IMR-90 (cell line): Measurements from ENCODE around the gene FARS2. TPM values are rescaled to one million over a fixed set of nuclear protein-coding genes. Genes with fewer than 3 reads are reported as not detected.

Experiments used
- ATAC-seq: fragments of 200-7000 bp; cut with Tn5 transposase; 2 replicates; pipeline ENCODE4 v1.9.1; 2020; ENCODE audit warnings: low read depth, mild to moderate bottlenecking, moderate library complexity
- BruUV-seq: library from RNA; stranded (reverse); fragments of 400-500 nt; replicated peaks from 2 replicates; lab custom pipeline; 2021; lab: Mats Ljungman, UMichigan
- CTCF ChIA-PET: fragments of 300-600 bp; formaldehyde crosslinking; extraction: SDS; loops from one replicate; lab custom pipeline; 2021; ENCODE audit warnings: antibody characterized with exemption; lab: Yijun Ruan, JAX
- POLR2A ChIA-PET: fragments of 300-600 bp; sonication (Branson Sonifier 250); formaldehyde crosslinking; loops from one replicate; lab custom pipeline; 2022; ENCODE audit warnings: antibody characterized with exemption; ENCODE audit not compliant: unreplicated experiment; lab: Charles Lee
- DNase-seq: peaks from one replicate; pipeline ENCODE4 v3.0.0; 2013
- H2AFZ ChIP-seq: replicated peaks from 2 replicates; pipeline ENCODE3; 2013; ENCODE audit warnings: low read length, mild to moderate bottlenecking; ENCODE audit not compliant: poor library complexity
- H2AK5ac ChIP-seq: 2 replicates; pipeline ENCODE4 v1.6.1; 2013; ENCODE audit warnings: low read depth, low read length, inconsistent platforms
- H2AK9ac ChIP-seq: replicated peaks from 2 replicates; pipeline ENCODE3; 2013; ENCODE audit warnings: mild to moderate bottlenecking, low read depth, low read length, moderate library complexity; ENCODE audit not compliant: poor library complexity
- H2BK120ac ChIP-seq: 2 replicates; pipeline ENCODE4 v1.6.1; 2013; ENCODE audit warnings: low read depth, low read length, inconsistent platforms
- H2BK15ac ChIP-seq: 3 replicates; pipeline ENCODE4 v1.6.1; 2013; ENCODE audit warnings: low read depth, low read length, inconsistent platforms
- H2BK20ac ChIP-seq: 2 replicates; pipeline ENCODE4 v1.6.1; 2013; ENCODE audit warnings: low read depth, mild to moderate bottlenecking, inconsistent platforms, low read length, moderate library complexity
- H2BK5ac ChIP-seq: 2 replicates; pipeline ENCODE4 v1.6.1; 2013; ENCODE audit warnings: mild to moderate bottlenecking, low read depth, low read length, inconsistent platforms; ENCODE audit not compliant: poor library complexity, severe bottlenecking
- H3K14ac ChIP-seq: replicated peaks from 2 replicates; pipeline ENCODE4 v1.6.1; 2013; ENCODE audit warnings: low read depth, low read length, inconsistent platforms
- H3K18ac ChIP-seq: 2 replicates; pipeline ENCODE4 v1.6.1; 2013; ENCODE audit warnings: low read depth, low read length, control low read depth
- H3K23ac ChIP-seq: 2 replicates; pipeline ENCODE4 v1.6.1; 2013; ENCODE audit warnings: low read depth, low read length, inconsistent platforms
- H3K27ac ChIP-seq: 2 replicates; pipeline ENCODE4 v1.5.1; 2013; ENCODE audit warnings: mild to moderate bottlenecking, control low read depth, low read length; ENCODE audit not compliant: insufficient read depth
- H3K27me3 ChIP-seq: 2 replicates; pipeline ENCODE4 v1.6.1; 2013; ENCODE audit warnings: low read length; ENCODE audit not compliant: control insufficient read depth, insufficient read depth
- H3K36me3 ChIP-seq: 2 replicates; pipeline ENCODE4 v1.6.1; 2013; ENCODE audit warnings: low read length, mixed read lengths; ENCODE audit not compliant: control insufficient read depth, insufficient read depth
- H3K4ac ChIP-seq: 2 replicates; pipeline ENCODE4 v1.6.1; 2013; ENCODE audit warnings: low read depth, low read length, inconsistent platforms
- H3K4me1 ChIP-seq: 2 replicates; pipeline ENCODE4 v1.6.1; 2013; ENCODE audit warnings: low read length, mixed read lengths; ENCODE audit not compliant: control insufficient read depth, insufficient read depth
- H3K4me2 ChIP-seq: 2 replicates; pipeline ENCODE4 v1.6.1; 2013; ENCODE audit warnings: low read depth, mild to moderate bottlenecking, control low read depth, low read length, moderate library complexity
- H3K4me3 ChIP-seq: 2 replicates; pipeline ENCODE4 v1.5.1; 2013; ENCODE audit warnings: low read depth, mild to moderate bottlenecking, control low read depth, low read length, moderate library complexity; ENCODE audit not compliant: insufficient read depth
- H3K56ac ChIP-seq: 2 replicates; pipeline ENCODE4 v1.6.1; 2013; ENCODE audit warnings: low read length, inconsistent platforms; ENCODE audit not compliant: insufficient read depth; ENCODE audit errors: extremely low read depth
- H3K79me1 ChIP-seq, 2 experiments: 2 replicates each; pipeline ENCODE4 v1.6.1; 2013; ENCODE audit warnings: low read length in 2 of 2, inconsistent platforms in 1 of 2, low read depth in 1 of 2
- H3K9ac ChIP-seq: 2 replicates; pipeline ENCODE4 v1.6.1; 2013; ENCODE audit warnings: low read depth, low read length, control low read depth
- H3K9me1 ChIP-seq: 2 replicates; pipeline ENCODE4 v1.6.1; 2013; ENCODE audit warnings: low read length, inconsistent platforms; ENCODE audit not compliant: insufficient read depth
- H3K9me3 ChIP-seq: 2 replicates; pipeline ENCODE4 v1.6.1; 2013; ENCODE audit warnings: low read length; ENCODE audit not compliant: control insufficient read depth, insufficient read depth
- H4K20me1 ChIP-seq: 2 replicates; pipeline ENCODE4 v1.6.1; 2013; ENCODE audit warnings: low read length, inconsistent platforms; ENCODE audit not compliant: insufficient read depth
- H4K5ac ChIP-seq: 2 replicates; pipeline ENCODE4 v1.6.1; 2013; ENCODE audit warnings: mild to moderate bottlenecking, low read depth, low read length, control low read depth
- H4K8ac ChIP-seq, 2 experiments: 2 replicates each; pipeline ENCODE4 v1.6.1; 2013; ENCODE audit warnings: low read depth in 2 of 2, low read length in 2 of 2, control low read depth in 1 of 2, inconsistent platforms in 1 of 2
- H4K91ac ChIP-seq: 2 replicates; pipeline ENCODE4 v1.6.1; 2013; ENCODE audit warnings: low read depth, low read length, inconsistent platforms; ENCODE audit not compliant: insufficient read depth
- BHLHE40 ChIP-seq: fragments of 150-350 bp; IDR thresholded peaks from 2 replicates; pipeline ENCODE4 v1.6.1; 2016; ENCODE audit warnings: mild to moderate bottlenecking, low read depth, low read length
- CEBPB ChIP-seq: IDR thresholded peaks from 2 replicates; pipeline ENCODE4 v1.6.1; 2012; ENCODE audit warnings: low read depth, low read length, improper control_type of control experiment
- CHD1 ChIP-seq: IDR thresholded peaks from 2 replicates; pipeline ENCODE4 v1.6.1; 2012; ENCODE audit warnings: low read depth, low read length, improper control_type of control experiment
- FOS ChIP-seq: fragments of 150-350 bp; IDR thresholded peaks from 2 replicates; pipeline ENCODE4 v1.6.1; 2016; ENCODE audit warnings: low read depth, low read length
- MAFK ChIP-seq: IDR thresholded peaks from 2 replicates; pipeline ENCODE4 v1.6.1; 2012; ENCODE audit warnings: low read depth, low read length, improper control_type of control experiment
- MAZ ChIP-seq: IDR thresholded peaks from 2 replicates; pipeline ENCODE4 v1.6.1; 2012; ENCODE audit warnings: low read depth, mild to moderate bottlenecking, low read length, improper control_type of control experiment, moderate library complexity, borderline replicate concordance
- MXI1 ChIP-seq: IDR thresholded peaks from 2 replicates; pipeline ENCODE4 v1.6.1; 2012; ENCODE audit warnings: low read depth, mild to moderate bottlenecking, low read length, moderate library complexity, borderline replicate concordance
- NFE2L2 ChIP-seq: fragments of 150-350 bp; IDR thresholded peaks from 2 replicates; pipeline ENCODE4 v1.6.1; 2016; ENCODE audit warnings: low read depth, mild to moderate bottlenecking, low read length
- POLR2A ChIP-seq: IDR thresholded peaks from 2 replicates; pipeline ENCODE4 v1.6.1; 2012; ENCODE audit warnings: mild to moderate bottlenecking, low read depth, low read length
- RAD21 ChIP-seq: IDR thresholded peaks from 2 replicates; pipeline ENCODE4 v1.6.1; 2012; ENCODE audit warnings: low read length, improper control_type of control experiment
- RCOR1 ChIP-seq: IDR thresholded peaks from 2 replicates; pipeline ENCODE4 v1.6.1; 2012; ENCODE audit warnings: mild to moderate bottlenecking, low read length, improper control_type of control experiment; ENCODE audit not compliant: insufficient replicate concordance
- RFX5 ChIP-seq: IDR thresholded peaks from 2 replicates; pipeline ENCODE4 v1.8.0; 2012; ENCODE audit warnings: low read depth, mild to moderate bottlenecking, low read length, moderate library complexity
- SMC3 ChIP-seq: fragments of 150-350 bp; IDR thresholded peaks from 2 replicates; pipeline ENCODE4 v1.6.1; 2016; ENCODE audit warnings: low read depth, mild to moderate bottlenecking, antibody characterized with exemption, low read length, moderate library complexity
- WGBS, 2 experiments: methylation state at CpG; one replicate each; pipeline versions ENCODE4 v1.1.5 to v1.1.7; 2013; ENCODE audit warnings: missing lambda C conversion rate in 2 of 2; ENCODE audit not compliant: insufficient read length in 1 of 2; ENCODE audit errors: extremely low coverage in 2 of 2; 5-methylcytosine and 5-hydroxymethylcytosine counted together
- dilution Hi-C: fragments of 300-500 bp; cut with HindIII; formaldehyde crosslinking; loops from one replicate; pipeline ENCODE4 v1.14.3; 2018; ENCODE audit warnings: low sequenced_read_pairs; ENCODE audit not compliant: unreplicated experiment
- in situ Hi-C: fragments of 300-500 bp; cut with MboI; formaldehyde crosslinking; loops from 3 replicates; pipeline ENCODE4 v1.14.3; 2019; ENCODE audit warnings: low sequenced_read_pairs, inconsistent platforms, mixed read lengths
- intact Hi-C: fragments of 100-400 bp; cut with micrococcal nuclease; formaldehyde crosslinking; loops from 2 replicates; pipeline ENCODE4 v1.10.0; 2022
- polyA plus RNA-seq, 3 experiments: library from polyadenylated mRNA; depleted of rRNA; stranded (reverse); fragments of >200 nt; gene quantifications; 2 replicates each; pipeline ENCODE4 v1.2.3, GENCODE V29; 2012; ENCODE audit warnings: low replicate concordance in 1 of 3
- total RNA-seq: library from RNA; depleted of rRNA; stranded (reverse); fragments of >200 nt; gene quantifications from 2 replicates; pipeline ENCODE4 v1.2.3, GENCODE V29; 2012
- TF ChIP-seq, protein P1 (sequence below): fragments of 150-350 bp; IDR thresholded peaks from 2 replicates; pipeline ENCODE4 v1.6.1; 2016; ENCODE audit warnings: low read depth, mild to moderate bottlenecking, low read length, moderate library complexity, borderline replicate concordance
- TF ChIP-seq, protein P2 (sequence below): fragments of 150-350 bp; IDR thresholded peaks from 2 replicates; pipeline ENCODE4 v1.6.1; 2017; ENCODE audit warnings: mild to moderate bottlenecking, antibody characterized with exemption, low read length, low read depth
- TF ChIP-seq, protein P3 (sequence below): conservative IDR thresholded peaks from 2 replicates; pipeline ENCODE4 v1.5.1; 2012; ENCODE audit warnings: mild to moderate bottlenecking, low read depth, low read length, improper control_type of control experiment

The FARS2 gene
- total and polyA plus RNA-seq, 2 of the 4 experiments (the other 2 are of a cell fraction), result 12.1 to 28.9 TPM

GRCh38 chr6:5767471-5767870, 506.2 kb downstream of the FARS2 start:
- H4K5ac ChIP-seq, result no peak overlapping the region
- H3K79me1 ChIP-seq, result no peaks in the 10 kb centered on the region
- no peak for ATAC-seq
- dilution Hi-C loops (no loop called here), in situ Hi-C loops (no loop called here), intact Hi-C loops (loop anchor here (2.0 kb wide), 1 partner anchor 297 kb away; no protein-coding TSS in a partner anchor)
- TF ChIP-seq RCOR1, result no peak
- TF ChIP-seq RAD21, result no peak
- TF ChIP-seq MXI1, result no peak
- TF ChIP-seq RFX5, result no peak
- TF ChIP-seq BHLHE40, result no peak
- no peak for TF ChIP-seq POLR2A
- TF ChIP-seq, protein P1, sequence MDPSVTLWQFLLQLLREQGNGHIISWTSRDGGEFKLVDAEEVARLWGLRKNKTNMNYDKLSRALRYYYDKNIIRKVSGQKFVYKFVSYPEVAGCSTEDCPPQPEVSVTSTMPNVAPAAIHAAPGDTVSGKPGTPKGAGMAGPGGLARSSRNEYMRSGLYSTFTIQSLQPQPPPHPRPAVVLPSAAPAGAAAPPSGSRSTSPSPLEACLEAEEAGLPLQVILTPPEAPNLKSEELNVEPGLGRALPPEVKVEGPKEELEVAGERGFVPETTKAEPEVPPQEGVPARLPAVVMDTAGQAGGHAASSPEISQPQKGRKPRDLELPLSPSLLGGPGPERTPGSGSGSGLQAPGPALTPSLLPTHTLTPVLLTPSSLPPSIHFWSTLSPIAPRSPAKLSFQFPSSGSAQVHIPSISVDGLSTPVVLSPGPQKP, result no peak
- TF ChIP-seq, protein P2, sequence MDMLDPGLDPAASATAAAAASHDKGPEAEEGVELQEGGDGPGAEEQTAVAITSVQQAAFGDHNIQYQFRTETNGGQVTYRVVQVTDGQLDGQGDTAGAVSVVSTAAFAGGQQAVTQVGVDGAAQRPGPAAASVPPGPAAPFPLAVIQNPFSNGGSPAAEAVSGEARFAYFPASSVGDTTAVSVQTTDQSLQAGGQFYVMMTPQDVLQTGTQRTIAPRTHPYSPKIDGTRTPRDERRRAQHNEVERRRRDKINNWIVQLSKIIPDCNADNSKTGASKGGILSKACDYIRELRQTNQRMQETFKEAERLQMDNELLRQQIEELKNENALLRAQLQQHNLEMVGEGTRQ, result no peak
- no peak for TF ChIP-seq SMC3
- no peak for TF ChIP-seq FOS
- no peak for TF ChIP-seq CEBPB
- TF ChIP-seq, protein P3, sequence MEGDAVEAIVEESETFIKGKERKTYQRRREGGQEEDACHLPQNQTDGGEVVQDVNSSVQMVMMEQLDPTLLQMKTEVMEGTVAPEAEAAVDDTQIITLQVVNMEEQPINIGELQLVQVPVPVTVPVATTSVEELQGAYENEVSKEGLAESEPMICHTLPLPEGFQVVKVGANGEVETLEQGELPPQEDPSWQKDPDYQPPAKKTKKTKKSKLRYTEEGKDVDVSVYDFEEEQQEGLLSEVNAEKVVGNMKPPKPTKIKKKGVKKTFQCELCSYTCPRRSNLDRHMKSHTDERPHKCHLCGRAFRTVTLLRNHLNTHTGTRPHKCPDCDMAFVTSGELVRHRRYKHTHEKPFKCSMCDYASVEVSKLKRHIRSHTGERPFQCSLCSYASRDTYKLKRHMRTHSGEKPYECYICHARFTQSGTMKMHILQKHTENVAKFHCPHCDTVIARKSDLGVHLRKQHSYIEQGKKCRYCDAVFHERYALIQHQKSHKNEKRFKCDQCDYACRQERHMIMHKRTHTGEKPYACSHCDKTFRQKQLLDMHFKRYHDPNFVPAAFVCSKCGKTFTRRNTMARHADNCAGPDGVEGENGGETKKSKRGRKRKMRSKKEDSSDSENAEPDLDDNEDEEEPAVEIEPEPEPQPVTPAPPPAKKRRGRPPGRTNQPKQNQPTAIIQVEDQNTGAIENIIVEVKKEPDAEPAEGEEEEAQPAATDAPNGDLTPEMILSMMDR, result no peak
- no peak for TF ChIP-seq MAZ
- no peak for TF ChIP-seq NFE2L2
- TF ChIP-seq MAFK, result no peak
- no peak for TF ChIP-seq CHD1
- H3K14ac ChIP-seq, result no peak overlapping the region
- no peaks in the 10 kb centered on the region for H4K20me1 ChIP-seq
- ChIA-PET CTCF (no interaction called here), POLR2A (no interaction called here)
- no peak overlapping the region for H3K56ac ChIP-seq
- no peak overlapping the region for H3K4me3 ChIP-seq
- no peak overlapping the region for H2BK20ac ChIP-seq
- H3K27ac ChIP-seq, result no peak overlapping the region
- no peaks in the 10 kb centered on the region for H3K9me3 ChIP-seq
- H3K4me2 ChIP-seq, result no peak overlapping the region
- no peak overlapping the region for H3K4ac ChIP-seq
- H2AFZ ChIP-seq, result no peak overlapping the region
- no peak overlapping the region for H3K18ac ChIP-seq
- H3K9ac ChIP-seq, result no peak overlapping the region
- no peak overlapping the region for H4K91ac ChIP-seq
- H2AK9ac ChIP-seq, result no peak overlapping the region
- H2BK15ac ChIP-seq, result no peak overlapping the region
- no peak overlapping the region for H2BK5ac ChIP-seq
- BruUV-seq, result no TSS peak
- no peaks in the 10 kb centered on the region for H3K9me1 ChIP-seq
- no peak overlapping the region for H3K23ac ChIP-seq
- H2AK5ac ChIP-seq, result no peak overlapping the region
- no peak for DNase-seq
- no peak overlapping the region for H4K8ac ChIP-seq
- no peak overlapping the region for H2BK120ac ChIP-seq
- H3K4me1 ChIP-seq, result no peaks in the 10 kb centered on the region
- H3K27me3 ChIP-seq, result no peaks in the 10 kb centered on the region
- H3K36me3 ChIP-seq, result no peaks in the 10 kb centered on the region
- 100% methylated on average over 2 of the region's 2 CpGs; no CpG with 5 or more reads in 1 of the 2 experiments for whole genome bisulfite sequencing, 2 experiments
